Measurements from ENCODE around the gene GRIA3.
"Not testable (repeated sequence)": the region's sequence is repeated elsewhere in the genome, so short reads cannot be mapped to it uniquely, and the experiment has no call there.

Gene GRIA3

GRCh38 chrX:123277347-123277746 lies 93.3 kb downstream of the GRIA3 start:
- DNase-seq = no peak

GRCh38 chrX:123277821-123278220 lies 93.7 kb downstream of the GRIA3 start:
- DNase-seq = no peak

- DNase-seq = no peak
Observed at GRCh38 chrX:123282241-123282640, 98.2 kb downstream of the GRIA3 start.

- DNase-seq = not testable (repeated sequence)
Observed at GRCh38 chrX:123283407-123283806, 99.3 kb downstream of the GRIA3 start.

GRCh38 chrX:123291623-123292022 lies 107.5 kb downstream of the GRIA3 start:
- DNase-seq = no peak

GRCh38 chrX:123298026-123298425 lies 113.9 kb downstream of the GRIA3 start:
- DNase-seq = no peak

- no peak for DNase-seq
Observed at GRCh38 chrX:123303429-123303828, 119.4 kb downstream of the GRIA3 start.

GRCh38 chrX:123308658-123309057 lies 124.6 kb downstream of the GRIA3 start:
- no peak for DNase-seq

GRCh38 chrX:123310112-123310511 lies 126.0 kb downstream of the GRIA3 start:
- DNase-seq = no peak

GRCh38 chrX:123311486-123311885 lies 127.4 kb downstream of the GRIA3 start:
- DNase-seq = no peak

- no peak for DNase-seq
Observed at GRCh38 chrX:123313486-123313885, 129.4 kb downstream of the GRIA3 start.

GRCh38 chrX:123320622-123321021 lies 136.5 kb downstream of the GRIA3 start:
- DNase-seq = no peak

- no peak for DNase-seq
Observed at GRCh38 chrX:123322536-123322935, 138.5 kb downstream of the GRIA3 start.

- DNase-seq = no peak
Observed at GRCh38 chrX:123324625-123325024, 140.5 kb downstream of the GRIA3 start.

GRCh38 chrX:123330229-123330942 lies 146.3 kb downstream of the GRIA3 start:
- no peak for DNase-seq

- DNase-seq = no peak
Observed at GRCh38 chrX:123331349-123331748, 147.3 kb downstream of the GRIA3 start.

GRCh38 chrX:123331859-123332258 lies 147.8 kb downstream of the GRIA3 start:
- DNase-seq = no peak

- DNase-seq = no peak
Observed at GRCh38 chrX:123336666-123337065, 152.6 kb downstream of the GRIA3 start.

GRCh38 chrX:123337886-123338639 lies 154.0 kb downstream of the GRIA3 start:
- no peak for DNase-seq

GRCh38 chrX:123339221-123339905 lies 155.3 kb downstream of the GRIA3 start:
- DNase-seq = no peak

GRCh38 chrX:123340696-123341095 lies 156.6 kb downstream of the GRIA3 start:
- DNase-seq = no peak

- DNase-seq = no peak
Observed at GRCh38 chrX:123348468-123348867, 164.4 kb downstream of the GRIA3 start.

- DNase-seq = no peak
Observed at GRCh38 chrX:123350226-123350625, 166.1 kb downstream of the GRIA3 start.

GRCh38 chrX:123357941-123358340 lies 173.9 kb downstream of the GRIA3 start:
- no peak for DNase-seq

Measured in NCI-H1694 treated with DMSO at 0.1 percent for 48 hours (cell line).